LNCAP (cell line): Measurements from ENCODE around the gene CTNNA2.

Experiments
- CTCF ChIP-seq: fragments of 450-650 bp; IDR thresholded peaks from 2 replicates; pipeline ENCODE4 v1.5.1; 2017; ENCODE audit warnings: mild to moderate bottlenecking

CTNNA2 gene

GRCh38 chr2:80462654-80463053 lies 949.8 kb downstream of the CTNNA2 start:
- no peak for TF ChIP-seq CTCF

GRCh38 chr2:80464275-80464674 lies 951.4 kb downstream of the CTNNA2 start:
- TF ChIP-seq CTCF: no peak

GRCh38 chr2:80467262-80467811 lies 954.5 kb downstream of the CTNNA2 start:
- TF ChIP-seq CTCF: no peak

GRCh38 chr2:80469428-80469827 lies 956.6 kb downstream of the CTNNA2 start:
- no peak for TF ChIP-seq CTCF

- no peak for TF ChIP-seq CTCF
Observed at GRCh38 chr2:80473069-80473468, 960.2 kb downstream of the CTNNA2 start.

- TF ChIP-seq CTCF: no peak
Observed at GRCh38 chr2:80473796-80474195, 960.9 kb downstream of the CTNNA2 start.

- TF ChIP-seq CTCF: no peak
Observed at GRCh38 chr2:80475970-80476369, 963.1 kb downstream of the CTNNA2 start.

- no peak for TF ChIP-seq CTCF
Observed at GRCh38 chr2:80476535-80477117, 963.8 kb downstream of the CTNNA2 start.
